ENCODE data around the gene RABL3.
"Not testable (repeated sequence)": the region's sequence is repeated elsewhere in the genome, so short reads cannot be mapped to it uniquely, and the experiment has no call there.

DNA sequence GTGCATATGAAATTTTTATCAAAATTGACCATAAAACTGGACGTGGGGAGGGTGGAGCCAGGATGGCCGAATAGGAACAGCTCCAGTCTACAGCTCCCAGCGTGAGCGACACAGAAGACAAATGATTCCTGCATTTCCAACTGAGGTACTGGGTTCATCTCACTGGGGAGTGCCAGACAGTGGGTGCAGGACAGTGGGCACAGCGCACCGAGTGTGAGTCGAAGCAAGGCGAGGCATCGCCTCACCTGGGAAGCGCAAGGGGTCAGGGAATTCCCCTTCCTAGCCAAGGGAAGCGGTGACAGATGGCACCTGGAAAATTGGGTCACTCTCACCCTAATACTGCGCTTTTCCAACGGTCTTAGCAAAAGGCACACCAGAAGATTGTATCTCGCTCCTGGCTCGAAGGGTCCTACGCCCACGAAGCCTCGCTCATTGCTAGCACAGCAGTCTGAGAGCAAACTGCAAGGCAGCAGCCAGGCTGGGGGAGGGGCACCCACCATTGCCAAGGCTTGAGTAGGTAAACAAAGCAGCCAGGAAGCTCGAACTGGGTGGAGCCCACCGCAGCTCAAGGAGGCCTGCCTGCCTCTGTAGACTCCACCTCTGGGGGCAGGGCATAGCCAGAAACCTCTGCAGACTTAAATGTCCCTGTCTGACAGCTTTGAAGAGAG is 23.0 kb downstream of the RABL3 start:
- not testable (repeated sequence) for TF ChIP-seq EZH2 (IDR thresholded peaks at IDR 0.05); POLR2AphosphoS5 (IDR thresholded peaks at IDR 0.05; ENCODE audit: borderline replicate concordance, low read depth, low read length); FOXP2 (optimal IDR thresholded peaks at IDR 0.05; ENCODE audit: control extremely low read depth, extremely low read length, insufficient read depth)
